Transverse colon (tissue), 4 donors: ENCODE measurements around the gene NBPF1. TPM values are rescaled to one million over a fixed set of nuclear protein-coding genes. Genes with fewer than 3 reads are reported as not detected.
"Not testable (repeated sequence)": the region's sequence is repeated elsewhere in the genome, so short reads cannot be mapped to it uniquely, and the experiment has no call there.

ENCODE experiments used
- DNase-seq: peaks from one replicate; pipeline ENCODE4 v3.0.0-alpha.2; 2019
- H3K27ac ChIP-seq, 4 donors: fragments of 200-600 bp; sonication (generic); 2 replicates each; pipeline ENCODE4 v1.5.1; 2016 to 2018; ENCODE audit warnings: inconsistent platforms in 4 of 4
- H3K27me3 ChIP-seq: fragments of 200-600 bp; sonication (generic); 2 replicates; pipeline ENCODE4 v1.5.1; 2017; ENCODE audit warnings: inconsistent platforms
- H3K36me3 ChIP-seq, 4 donors: fragments of 200-600 bp; sonication (generic); 2 replicates each; pipeline ENCODE4 v1.5.1; 2017 to 2019; ENCODE audit warnings: inconsistent platforms in 4 of 4
- H3K4me1 ChIP-seq, 4 donors: fragments of 200-600 bp; sonication (generic); 2 replicates each; pipeline ENCODE4 v1.5.1; 2017 to 2020; ENCODE audit warnings: inconsistent platforms in 4 of 4
- H3K4me3 ChIP-seq, 4 donors: fragments of 200-600 bp; sonication (generic); 1 replicate in 1 of 4; 2 replicates in 3 of 4; pipeline versions ENCODE4 v1.5.1 to v1.6.1; 2017 to 2019; ENCODE audit warnings: inconsistent platforms in 4 of 4
- H3K9me3 ChIP-seq, 2 donors: fragments of 200-600 bp; sonication (generic); 2 replicates each; pipeline ENCODE4 v1.5.1; 2017 to 2019; ENCODE audit warnings: inconsistent platforms in 2 of 2
- CTCF ChIP-seq, 5 experiments: fragments of 200-600 bp in 3 of 5; fragments of 450-650 bp in 2 of 5; sonication (generic) in 3 of 5; IDR thresholded peaks; 1 replicate in 2 of 5; 2 replicates in 3 of 5; pipeline ENCODE4 v1.5.1; 2016 to 2017; ENCODE audit warnings: antibody characterized with exemption in 5 of 5, inconsistent platforms in 3 of 5, mild to moderate bottlenecking in 2 of 5, moderate library complexity in 1 of 5
- EP300 ChIP-seq: sonication (generic); formaldehyde crosslinking; IDR thresholded peaks from one replicate; pipeline ENCODE4 v1.6.1; 2017; ENCODE audit warnings: antibody characterized with exemption, low read depth
- POLR2A ChIP-seq: fragments of 450-650 bp; IDR thresholded peaks from one replicate; pipeline ENCODE4 v1.6.1; 2016; ENCODE audit warnings: antibody characterized with exemption, mild to moderate bottlenecking, moderate library complexity
- POLR2AphosphoS5 ChIP-seq, 3 donors: sonication (generic); formaldehyde crosslinking; IDR thresholded peaks; one replicate each; pipeline ENCODE4 v1.6.1; 2016; ENCODE audit warnings: antibody characterized with exemption in 3 of 3
- WGBS, 2 donors: methylation state at CpG; one replicate each; pipeline ENCODE4 v1.1.5; 2018; ENCODE audit warnings: low coverage in 1 of 2; 5-methylcytosine and 5-hydroxymethylcytosine counted together
- in situ Hi-C, 4 donors: fragments of 200-750 bp; cut with MboI; loops; one replicate each; pipeline versions ENCODE4 v1.15.0 to v1.15.1; 2017; ENCODE audit warnings: low sequenced_read_pairs in 3 of 4, low pct_ligation_motif_present in 1 of 4, low pct_unique_long_range_greater_than_20kb in 1 of 4
- intact Hi-C: fragments of 100-400 bp; cut with DNase I; formaldehyde crosslinking; loops from one replicate; pipeline ENCODE4 v1.15.1; 2023; ENCODE audit warnings: low total_unique reads
- total RNA-seq, 4 donors: library from RNA; depleted of rRNA; stranded (reverse); fragments of >200 nt; gene quantifications; one replicate each; pipeline ENCODE4 v1.1.0, GENCODE V29; 2016

Gene NBPF1
- 100 to 1,000 TPM in 3 of 4 donors, 10 to 100 TPM in 1; 70.1 to 178 (median 148) TPM for total RNA-seq

- DNase-seq, result peak; percentile 99
- H3K27ac ChIP-seq, result peak within 1 kb of the TSS; percentile 67 to 86 (median 80)
- peak within 1 kb of the TSS; percentile 35 to 61 (median 54) for H3K4me3 ChIP-seq
- H3K4me1 ChIP-seq, result peaks cover 9 to 25% (median 20%) of the 10 kb centered on the region in 4 donors
- in situ Hi-C loops (loop anchor here in 2 of 4 donors (10.0 kb wide), 1 partner anchor 331 kb away; no protein-coding TSS in a partner anchor), intact Hi-C loops (no loop called here)
- no peaks in the 10 kb centered on the region for H3K27me3 ChIP-seq
- WGBS, 2 donors, result 1% methylated on average over 23 to 82 of the region's 82 CpGs
- peaks cover 0 to 4% (median 0%) of the 10 kb centered on the region in 4 donors for H3K36me3 ChIP-seq
- H3K9me3 ChIP-seq, result no peaks in the 10 kb centered on the region
- TF ChIP-seq CTCF (IDR thresholded peaks at IDR 0.05) (peak in 1 of 5 experiments; percentile 19), POLR2AphosphoS5 (IDR thresholded peaks at IDR 0.05) (peak; percentile 75 to 97 (median 96)), POLR2A (peak; percentile 79), EP300 (no peak)
Measured at GRCh38 chr1:16613185-16614147, at the start of gene NBPF1. NBPF1 (minus strand) TSS chr1:16613564.

- H3K36me3 ChIP-seq, H3K4me3 ChIP-seq, in situ Hi-C loops, H3K27ac ChIP-seq, H3K27me3 ChIP-seq, H3K4me1 ChIP-seq, H3K9me3 ChIP-seq, DNase-seq, intact Hi-C loops: not testable (repeated sequence)
- WGBS, 2 donors, result 92% methylated on average over 22 of the region's 32 CpGs; no CpG with 5 or more reads in 1 of the 2 donors
Measured at GRCh38 chr1:16658234-16658633, 44.9 kb upstream of the NBPF1 start.

- DNase-seq, H3K36me3 ChIP-seq, H3K4me1 ChIP-seq, H3K27ac ChIP-seq, intact Hi-C loops, in situ Hi-C loops, H3K27me3 ChIP-seq, H3K4me3 ChIP-seq, H3K9me3 ChIP-seq: not testable (repeated sequence)
- no CpG with 5 or more reads among the region's 14 CpGs for WGBS, 2 donors
Measured at GRCh38 chr1:16656981-16657683, 43.8 kb upstream of the NBPF1 start.

GRCh38 chr1:16656574-16656973 lies 43.2 kb upstream of the NBPF1 start:
- H3K27ac ChIP-seq, H3K4me3 ChIP-seq, H3K9me3 ChIP-seq, intact Hi-C loops, H3K36me3 ChIP-seq, in situ Hi-C loops, H3K4me1 ChIP-seq, H3K27me3 ChIP-seq, DNase-seq: not testable (repeated sequence)
- WGBS, 2 donors, result no CpG with 5 or more reads among the region's 6 CpGs

- intact Hi-C loops, DNase-seq, H3K4me1 ChIP-seq, H3K36me3 ChIP-seq, H3K27ac ChIP-seq, H3K27me3 ChIP-seq, H3K9me3 ChIP-seq, in situ Hi-C loops, H3K4me3 ChIP-seq: not testable (repeated sequence)
- WGBS, 2 donors, result 84% methylated on average over 1 of the region's 1 CpG; no CpG with 5 or more reads in 1 of the 2 donors
Measured at GRCh38 chr1:16651560-16651959, 38.2 kb upstream of the NBPF1 start.

GRCh38 chr1:16649960-16650359 lies 36.6 kb upstream of the NBPF1 start:
- H3K27me3 ChIP-seq, H3K9me3 ChIP-seq, in situ Hi-C loops, H3K4me3 ChIP-seq, H3K27ac ChIP-seq, intact Hi-C loops, H3K36me3 ChIP-seq, DNase-seq, H3K4me1 ChIP-seq: not testable (repeated sequence)
- 75% methylated on average over 9 of the region's 9 CpGs; no CpG with 5 or more reads in 1 of the 2 donors for WGBS, 2 donors

- H3K27ac ChIP-seq, H3K9me3 ChIP-seq, H3K4me3 ChIP-seq, H3K27me3 ChIP-seq, DNase-seq, H3K36me3 ChIP-seq, in situ Hi-C loops, H3K4me1 ChIP-seq, intact Hi-C loops: not testable (repeated sequence)
- 84% methylated on average over 5 of the region's 6 CpGs; no CpG with 5 or more reads in 1 of the 2 donors for WGBS, 2 donors
Measured at GRCh38 chr1:16649390-16649789, 36.0 kb upstream of the NBPF1 start.

GRCh38 chr1:16648756-16649155 lies 35.4 kb upstream of the NBPF1 start:
- H3K27me3 ChIP-seq, H3K27ac ChIP-seq, in situ Hi-C loops, H3K4me3 ChIP-seq, DNase-seq, H3K9me3 ChIP-seq, H3K36me3 ChIP-seq, intact Hi-C loops: not testable (repeated sequence)
- peaks cover 8 to 13% (median 10%) of the 10 kb centered on the region in 4 donors for H3K4me1 ChIP-seq
- no CpG with 5 or more reads among the region's 8 CpGs for WGBS, 2 donors

GRCh38 chr1:16648250-16648649 lies 34.9 kb upstream of the NBPF1 start:
- intact Hi-C loops, H3K9me3 ChIP-seq, DNase-seq, H3K4me3 ChIP-seq, H3K27me3 ChIP-seq, H3K27ac ChIP-seq, in situ Hi-C loops, H3K36me3 ChIP-seq: not testable (repeated sequence)
- H3K4me1 ChIP-seq, result peaks cover 13 to 18% (median 14%) of the 10 kb centered on the region in 4 donors
- WGBS, 2 donors, result 47% methylated on average over 24 of the region's 32 CpGs; no CpG with 5 or more reads in 1 of the 2 donors
